Measurements from ENCODE around the gene NUCB2.

- TF ChIP-seq CTCF (IDR thresholded peaks at IDR 0.05) (peak in 5 of 6 experiments; percentile 64 to 76 (median 68)), POLR2A (IDR thresholded peaks at IDR 0.05) (no peak)
Observed at GRCh38 chr11:17354601-17354991, 78.1 kb downstream of the NUCB2 start.

Measured in Peyer's patch (tissue), 4 donors.